Smooth muscle cell of the coronary artery (primary cell): ENCODE results near the gene ORM1. TPM values are rescaled to one million over a fixed set of nuclear protein-coding genes. Genes with fewer than 3 reads are reported as not detected.

Source experiments
- total RNA-seq: library from RNA; depleted of rRNA; stranded (reverse); fragments of >200 nt; gene quantifications from 2 replicates; pipeline ENCODE4 v1.2.3, GENCODE V29; 2014; ENCODE audit warnings: low replicate concordance

Gene ORM1
- total RNA-seq, result not detected in 2 replicates

GRCh38 chr9:114322831-114323531 lies at the start of gene ORM1:
TSS of gene ORM1 (plus strand) at chr9:114323098. CDS start at chr9:114323134, 36 bp downstream.

GRCh38 chr9:114329625-114330022 lies 6.7 kb downstream of the ORM1 start, which contains the start of gene ORM2:
TSS of gene ORM2 (plus strand) at chr9:114329869. CDS start at chr9:114329905, 36 bp downstream.

Other genes starting within 250 kb of the ORM1 start
- 0.08 and 0.12 TPM in 2 replicates for gene AMBP, start 244.8 kb upstream of the ORM1 start, total RNA-seq
- gene KIF12, start 223.8 kb upstream of the ORM1 start, total RNA-seq, result under 0.01 TPM in 1 of 2 replicates, not detected in the other
- gene COL27A1, start 167.6 kb upstream of the ORM1 start, total RNA-seq, result 1.2 and 4.3 TPM in 2 replicates
- gene ORM2, start 6.8 kb downstream of the ORM1 start, total RNA-seq, result not detected in 2 replicates
- 4.1 and 6.1 TPM in 2 replicates for gene AKNA, start 64.9 kb downstream of the ORM1 start, total RNA-seq
- gene WHRN, start 182.4 kb downstream of the ORM1 start, total RNA-seq, result 0.83 and 1.2 TPM in 2 replicates